ENCODE data around the gene CST7. TPM values are rescaled to one million over a fixed set of nuclear protein-coding genes. Genes with fewer than 3 reads are reported as not detected.

CST7 gene
- polyA plus RNA-seq, 1 donor from 2014 or later, result not detected

- Histone ChIP-seq H3K9ac (ENCODE audit: low read length) (no peak overlapping the region), H3K4me3 (ENCODE audit: low read length) (no peak overlapping the region), H3K27ac (ENCODE audit: low read length) (no peak overlapping the region), H3K79me2 (replicated peaks; ENCODE audit: insufficient read depth, low read length) (no peaks in the 10 kb centered on the region), H3K4me2 (ENCODE audit: low read length) (no peak overlapping the region), H3K27me3 (ENCODE audit: insufficient read depth, low read depth, low read length) (no peaks in the 10 kb centered on the region), H3K9me3 (ENCODE audit: low read length) (no peaks in the 10 kb centered on the region), H3F3A (ENCODE audit: insufficient read depth, low read length, poor library complexity, severe bottlenecking) (no peaks in the 10 kb centered on the region), H4K20me1 (ENCODE audit: insufficient read depth) (no peaks in the 10 kb centered on the region), H3K9me2 (ENCODE audit: insufficient read depth, low read length) (no peaks in the 10 kb centered on the region), H2AFZ (ENCODE audit: low read depth, low read length) (no peak overlapping the region), H3K36me3 (ENCODE audit: insufficient read depth, low read length) (no peaks in the 10 kb centered on the region)
- TF ChIP-seq CTCF (IDR thresholded peaks at IDR 0.05; ENCODE audit: poor library complexity, severe bottlenecking), result no peak
- no peak for TF ChIP-seq TAF1 (IDR thresholded peaks at IDR 0.05; ENCODE audit: low read depth)
- TF ChIP-seq RAD21 (conservative IDR thresholded peaks at IDR 0.05), result no peak
- no peak for TF ChIP-seq EP300 (conservative IDR thresholded peaks at IDR 0.05; ENCODE audit: poor library complexity, severe bottlenecking)
- no peak for TF ChIP-seq SMC3 (conservative IDR thresholded peaks at IDR 0.05; ENCODE audit: poor library complexity)
- no peak for TF ChIP-seq REST (IDR thresholded peaks at IDR 0.05; ENCODE audit: borderline replicate concordance)
- TF ChIP-seq MXI1 (conservative IDR thresholded peaks at IDR 0.05; ENCODE audit: poor library complexity, severe bottlenecking), result no peak
- no peak for TF ChIP-seq POLR2AphosphoS5 (IDR thresholded peaks at IDR 0.05)
- TF ChIP-seq EZH2 (IDR thresholded peaks at IDR 0.05; ENCODE audit: borderline replicate concordance, insufficient read depth, low read length, poor library complexity, severe bottlenecking), result no peak
These were observed 4.6 kb downstream of the CST7 start for GRCh38 chr20:24953621-24954133.

GRCh38 chr20:24954151-24954550 lies 5.1 kb downstream of the CST7 start:
- H2AFZ ChIP-seq (ENCODE audit: low read depth, low read length), result no peak overlapping the region
- no peaks in the 10 kb centered on the region for H3F3A ChIP-seq (ENCODE audit: insufficient read depth, low read length, poor library complexity, severe bottlenecking)
- no peaks in the 10 kb centered on the region for H3K36me3 ChIP-seq (ENCODE audit: insufficient read depth, low read length)
- TF ChIP-seq EZH2 (IDR thresholded peaks at IDR 0.05; ENCODE audit: borderline replicate concordance, insufficient read depth, low read length, poor library complexity, severe bottlenecking), result no peak
- no peak for TF ChIP-seq SMC3 (conservative IDR thresholded peaks at IDR 0.05; ENCODE audit: poor library complexity)
- no peak for TF ChIP-seq REST (IDR thresholded peaks at IDR 0.05; ENCODE audit: borderline replicate concordance)
- no peak for TF ChIP-seq RAD21 (conservative IDR thresholded peaks at IDR 0.05)
- no peak for TF ChIP-seq EP300 (conservative IDR thresholded peaks at IDR 0.05; ENCODE audit: poor library complexity, severe bottlenecking)
- no peak for TF ChIP-seq CTCF (IDR thresholded peaks at IDR 0.05; ENCODE audit: poor library complexity, severe bottlenecking)
- TF ChIP-seq TAF1 (IDR thresholded peaks at IDR 0.05; ENCODE audit: low read depth), result no peak
- TF ChIP-seq MXI1 (conservative IDR thresholded peaks at IDR 0.05; ENCODE audit: poor library complexity, severe bottlenecking), result no peak
- TF ChIP-seq POLR2AphosphoS5 (IDR thresholded peaks at IDR 0.05), result no peak
- H3K4me2 ChIP-seq (ENCODE audit: low read length), result no peak overlapping the region
- H3K9me2 ChIP-seq (ENCODE audit: insufficient read depth, low read length), result no peaks in the 10 kb centered on the region
- H4K20me1 ChIP-seq (ENCODE audit: insufficient read depth), result no peaks in the 10 kb centered on the region
- no peaks in the 10 kb centered on the region for H3K79me2 ChIP-seq (replicated peaks; ENCODE audit: insufficient read depth, low read length)
- H3K4me3 ChIP-seq (ENCODE audit: low read length), result no peak overlapping the region
- no peaks in the 10 kb centered on the region for H3K27me3 ChIP-seq (ENCODE audit: insufficient read depth, low read depth, low read length)
- H3K27ac ChIP-seq (ENCODE audit: low read length), result no peak overlapping the region
- H3K9ac ChIP-seq (ENCODE audit: low read length), result no peak overlapping the region
- no peaks in the 10 kb centered on the region for H3K9me3 ChIP-seq (ENCODE audit: low read length)
